ENCODE measurements around the gene EIF4G1. TPM values are rescaled to one million over a fixed set of nuclear protein-coding genes. Genes with fewer than 3 reads are reported as not detected.

Gene EIF4G1
- polyA plus RNA-seq, 10 donors, result 155 to 234 (median 181) TPM

GRCh38 chr3:184299488-184300377 is 14.7 kb upstream of the EIF4G1 start:
- DNase-seq, result no peak

GRCh38 chr3:184300378-184300720 is 14.1 kb upstream of the EIF4G1 start:
- DNase-seq, result no peak

- DNase-seq, result no peak
Measured at GRCh38 chr3:184305577-184305976, 8.8 kb upstream of the EIF4G1 start.

- DNase-seq, result no peak
Measured at GRCh38 chr3:184306341-184306972, 7.9 kb upstream of the EIF4G1 start.

GRCh38 chr3:184307915-184308314 is 6.5 kb upstream of the EIF4G1 start:
- no peak for DNase-seq

GRCh38 chr3:184308744-184309143 is 5.7 kb upstream of the EIF4G1 start:
- no peak for DNase-seq

GRCh38 chr3:184311633-184312032 is 2.8 kb upstream of the EIF4G1 start:
- no peak for DNase-seq

GRCh38 chr3:184314700-184315542 is 515 bp downstream of the EIF4G1 start:
- DNase-seq, result peak; percentile 77 to 94 (median 89)

GRCh38 chr3:184315543-184315867 is 1.1 kb downstream of the EIF4G1 start:
- DNase-seq, result no peak

GRCh38 chr3:184315871-184316661 is 1.7 kb downstream of the EIF4G1 start:
- peak in 1 of 3 donors; percentile 18 for DNase-seq

GRCh38 chr3:184316792-184317191 is 2.4 kb downstream of the EIF4G1 start:
- no peak for DNase-seq

- DNase-seq, result no peak
Measured at GRCh38 chr3:184317201-184317600, 2.8 kb downstream of the EIF4G1 start.

GRCh38 chr3:184320104-184320445 is 5.7 kb downstream of the EIF4G1 start:
- DNase-seq, result peak; percentile 88 to 93 (median 89)

GRCh38 chr3:184321666-184322065 is 7.3 kb downstream of the EIF4G1 start:
- DNase-seq, result no peak

- no peak for DNase-seq
Measured at GRCh38 chr3:184322731-184323487, 8.5 kb downstream of the EIF4G1 start.

- DNase-seq, result no peak
Measured at GRCh38 chr3:184323696-184324095, 9.3 kb downstream of the EIF4G1 start.

GRCh38 chr3:184325269-184325668 is 10.9 kb downstream of the EIF4G1 start:
- DNase-seq, result no peak

GRCh38 chr3:184325715-184326369 is 11.4 kb downstream of the EIF4G1 start:
- no peak for DNase-seq

- no peak for DNase-seq
Measured at GRCh38 chr3:184327171-184327570, 12.8 kb downstream of the EIF4G1 start.

- no peak for DNase-seq
Measured at GRCh38 chr3:184328516-184328915, 14.1 kb downstream of the EIF4G1 start.
